H9 (cell line): ENCODE measurements around the gene CTRB2. TPM values are rescaled to one million over a fixed set of nuclear protein-coding genes. Genes with fewer than 3 reads are reported as not detected.

ENCODE experiments used
- DNase-seq: peaks from one replicate; pipeline ENCODE4 v3.0.0-alpha.2; 2017
- H2AFZ ChIP-seq: one replicate; pipeline ENCODE4 v1.6.1; 2013; ENCODE audit warnings: mild to moderate bottlenecking, low read length, control low read depth, moderate library complexity
- H2AK5ac ChIP-seq: 2 replicates; pipeline ENCODE4 v1.6.1; 2013; ENCODE audit warnings: low read length, control low read depth, mixed read lengths; ENCODE audit not compliant: insufficient read length
- H2BK120ac ChIP-seq: one replicate; pipeline ENCODE4 v1.6.1; 2013; ENCODE audit warnings: low read depth, mild to moderate bottlenecking, low read length, control low read depth, inconsistent platforms; ENCODE audit not compliant: poor library complexity, severe bottlenecking
- H2BK12ac ChIP-seq: 2 replicates; pipeline ENCODE4 v1.6.1; 2013; ENCODE audit warnings: low read length, control low read depth, mixed read lengths, low read depth; ENCODE audit not compliant: insufficient read length
- H2BK15ac ChIP-seq: 2 replicates; pipeline ENCODE4 v1.6.1; 2013; ENCODE audit warnings: low read depth, low read length, control low read depth
- H2BK20ac ChIP-seq: one replicate; pipeline ENCODE4 v1.6.1; 2013; ENCODE audit warnings: low read depth, mild to moderate bottlenecking, low read length, control low read depth, inconsistent platforms; ENCODE audit not compliant: poor library complexity, severe bottlenecking
- H2BK5ac ChIP-seq: 2 replicates; pipeline ENCODE4 v1.6.1; 2013; ENCODE audit warnings: low read length, control low read depth, mixed read lengths; ENCODE audit not compliant: insufficient read length
- H3K14ac ChIP-seq: 2 replicates; pipeline ENCODE4 v1.6.1; 2013; ENCODE audit warnings: low read length, control low read depth; ENCODE audit not compliant: insufficient read depth
- H3K18ac ChIP-seq: 2 replicates; pipeline ENCODE4 v1.6.1; 2013; ENCODE audit warnings: low read depth, mild to moderate bottlenecking, mixed read lengths, low read length, control low read depth; ENCODE audit not compliant: insufficient read length
- H3K23ac ChIP-seq: 2 replicates; pipeline ENCODE4 v1.6.1; 2013; ENCODE audit warnings: low read length, control low read depth, mixed read lengths, low read depth; ENCODE audit not compliant: insufficient read length
- H3K23me2 ChIP-seq: 2 replicates; pipeline ENCODE4 v1.6.1; 2013; ENCODE audit warnings: low read depth, mild to moderate bottlenecking, mixed read lengths, low read length, control low read depth; ENCODE audit not compliant: insufficient read length, poor library complexity, severe bottlenecking
- H3K27ac ChIP-seq: 2 replicates; pipeline ENCODE4 v1.5.1; 2013; ENCODE audit warnings: low read length, control low read depth, mixed read lengths, low read depth; ENCODE audit not compliant: insufficient read length
- H3K27me3 ChIP-seq: 2 replicates; pipeline ENCODE4 v1.6.1; 2013; ENCODE audit warnings: low read length, control low read depth, inconsistent platforms; ENCODE audit not compliant: insufficient read depth
- H3K4ac ChIP-seq: 2 replicates; pipeline ENCODE4 v1.6.1; 2013; ENCODE audit warnings: low read depth, mild to moderate bottlenecking, control low read depth, inconsistent platforms, low read length, moderate library complexity
- H3K4me1 ChIP-seq: 2 replicates; pipeline ENCODE4 v1.6.1; 2013; ENCODE audit warnings: low read length, control low read depth, inconsistent platforms; ENCODE audit not compliant: insufficient read depth
- H3K4me2 ChIP-seq: 2 replicates; pipeline ENCODE4 v1.6.1; 2013; ENCODE audit warnings: low read length, control low read depth, mixed read lengths; ENCODE audit not compliant: insufficient read length, insufficient read depth
- H3K56ac ChIP-seq: 2 replicates; pipeline ENCODE4 v1.6.1; 2013; ENCODE audit warnings: low read depth, mild to moderate bottlenecking, mixed read lengths, low read length, control low read depth; ENCODE audit not compliant: insufficient read length
- H3K79me1 ChIP-seq: 2 replicates; pipeline ENCODE4 v1.6.1; 2013; ENCODE audit warnings: low read depth, mild to moderate bottlenecking, moderate library complexity, low read length, control low read depth, inconsistent platforms; ENCODE audit not compliant: insufficient read depth, poor library complexity, severe bottlenecking
- H3K79me2 ChIP-seq: 2 replicates; pipeline ENCODE4 v1.6.1; 2013; ENCODE audit warnings: low read length, control low read depth, inconsistent platforms; ENCODE audit not compliant: insufficient read depth
- H3K9ac ChIP-seq: 2 replicates; pipeline ENCODE4 v1.6.1; 2013; ENCODE audit warnings: low read length, control low read depth, mixed read lengths; ENCODE audit not compliant: insufficient read length; ENCODE audit errors: extremely low read depth
- H3K9me3 ChIP-seq: one replicate; pipeline ENCODE4 v1.6.1; 2013; ENCODE audit warnings: low read depth, low read length, inconsistent platforms; ENCODE audit not compliant: control insufficient read depth
- H3T11ph ChIP-seq: one replicate; pipeline ENCODE4 v1.6.1; 2013; ENCODE audit warnings: mild to moderate bottlenecking, low read length, control low read depth, inconsistent platforms
- H4K20me1 ChIP-seq: one replicate; pipeline ENCODE4 v1.6.1; 2013; ENCODE audit not compliant: control insufficient read depth, insufficient read length, insufficient read depth
- H4K5ac ChIP-seq: 2 replicates; pipeline ENCODE4 v1.6.1; 2013; ENCODE audit warnings: low read depth, mild to moderate bottlenecking, mixed read lengths, low read length, control low read depth; ENCODE audit not compliant: insufficient read length
- H4K8ac ChIP-seq: replicated peaks from 2 replicates; pipeline ENCODE4 v1.6.1; 2013; ENCODE audit warnings: low read length, control low read depth, mixed read lengths, low read depth; ENCODE audit not compliant: insufficient read length
- H4K91ac ChIP-seq: 2 replicates; pipeline ENCODE4 v1.6.1; 2013; ENCODE audit warnings: low read depth, mild to moderate bottlenecking, moderate library complexity, mixed read lengths, low read length, control low read depth; ENCODE audit not compliant: insufficient read length
- H3K27ac Mint-ChIP-seq, 3 experiments: 2 replicates in 2 of 3; 3 replicates in 1 of 3; pipeline ENCODE4 v1.8.0; 2020 to 2021; ENCODE audit warnings: mixed read lengths in 3 of 3, mild to moderate bottlenecking in 1 of 3, moderate library complexity in 1 of 3
- H3K27me3 Mint-ChIP-seq: 2 replicates; pipeline ENCODE4 v1.8.0; 2021; ENCODE audit warnings: low read depth, mild to moderate bottlenecking, moderate library complexity, mixed read lengths
- H3K36me3 Mint-ChIP-seq, 3 experiments: 2 replicates in 2 of 3; 3 replicates in 1 of 3; pipeline ENCODE4 v1.8.0; 2020 to 2021; ENCODE audit warnings: low read depth in 3 of 3, mixed read lengths in 3 of 3; ENCODE audit not compliant: insufficient read depth in 1 of 3
- H3K4me1 Mint-ChIP-seq, 2 experiments: 2 replicates each; pipeline ENCODE4 v1.8.0; 2020; ENCODE audit warnings: mixed read lengths in 2 of 2
- H3K4me3 Mint-ChIP-seq, 2 experiments: 2 replicates in 1 of 2; 3 replicates in 1 of 2; pipeline ENCODE4 v1.8.0; 2020 to 2021; ENCODE audit warnings: mild to moderate bottlenecking in 2 of 2, mixed read lengths in 2 of 2, moderate library complexity in 1 of 2
- H3K9me3 Mint-ChIP-seq, 2 experiments: 2 replicates in 1 of 2; 3 replicates in 1 of 2; pipeline ENCODE4 v1.8.0; 2020; ENCODE audit warnings: mild to moderate bottlenecking in 2 of 2, mixed read lengths in 2 of 2, moderate library complexity in 1 of 2
- WGBS: extraction: QIAGEN DNeasy Blood & Tissue Kit; methylation state at CpG from one replicate; pipeline ENCODE4 v1.1.7; 2013; ENCODE audit warnings: missing lambda C conversion rate, low lambda C conversion rate, mixed read lengths; ENCODE audit not compliant: insufficient read length; ENCODE audit errors: extremely low coverage; 5-methylcytosine and 5-hydroxymethylcytosine counted together
- total RNA-seq: library from RNA; stranded (reverse); gene quantifications from 2 replicates; pipeline ENCODE4 v1.2.1, GENCODE V29; 2021
- TF ChIP-seq, protein P1 (sequence below): fragments of 200-600 bp; sonication (generic); conservative IDR thresholded peaks from 3 replicates; pipeline ENCODE4 v1.8.0; 2021; ENCODE audit warnings: antibody characterized with exemption, mild to moderate bottlenecking

The CTRB2 gene
- total RNA-seq, 1 experiment from 2014 or later: not detected

- Histone ChIP-seq H3K79me2 (no peaks in the 10 kb centered on the region), H4K8ac (no peak overlapping the region), H3K79me1 (no peaks in the 10 kb centered on the region), H4K20me1 (no peaks in the 10 kb centered on the region), H2BK15ac (no peak overlapping the region), H2BK20ac (no peak overlapping the region), H2AFZ (no peak overlapping the region), H4K91ac (no peak overlapping the region), H3K9ac (no peak overlapping the region), H3K4ac (no peak overlapping the region), H2BK12ac (no peak overlapping the region), H3K27ac (no peak overlapping the region), H2BK120ac (no peak overlapping the region), H2AK5ac (no peak overlapping the region), H3K9me3 (peaks cover 20% of the 10 kb centered on the region), H3K18ac (no peak overlapping the region), H3K27me3 (no peaks in the 10 kb centered on the region), H3T11ph (no peak overlapping the region), H3K4me1 (no peaks in the 10 kb centered on the region), H3K4me2 (no peak overlapping the region), H4K5ac (no peak overlapping the region), H3K56ac (no peak overlapping the region), H3K23me2 (no peaks in the 10 kb centered on the region), H3K23ac (no peak overlapping the region), H3K14ac (no peak overlapping the region), H2BK5ac (no peak overlapping the region)
- Mint-ChIP-seq H3K4me3 (no peak overlapping the region), H3K9me3 (peaks cover 47 to 48% of the 10 kb centered on the region in 2 experiments), H3K27me3 (peaks cover 4% of the 10 kb centered on the region; the same call in 1 of the 2 replicates), H3K4me1 (no peaks in the 10 kb centered on the region), H3K27ac (no peak overlapping the region), H3K36me3 (peaks cover 22 to 44% (median 42%) of the 10 kb centered on the region in 3 experiments)
- no peak for DNase-seq
- no CpG with 5 or more reads among the region's 2 CpGs for WGBS
- TF ChIP-seq, protein P1, sequence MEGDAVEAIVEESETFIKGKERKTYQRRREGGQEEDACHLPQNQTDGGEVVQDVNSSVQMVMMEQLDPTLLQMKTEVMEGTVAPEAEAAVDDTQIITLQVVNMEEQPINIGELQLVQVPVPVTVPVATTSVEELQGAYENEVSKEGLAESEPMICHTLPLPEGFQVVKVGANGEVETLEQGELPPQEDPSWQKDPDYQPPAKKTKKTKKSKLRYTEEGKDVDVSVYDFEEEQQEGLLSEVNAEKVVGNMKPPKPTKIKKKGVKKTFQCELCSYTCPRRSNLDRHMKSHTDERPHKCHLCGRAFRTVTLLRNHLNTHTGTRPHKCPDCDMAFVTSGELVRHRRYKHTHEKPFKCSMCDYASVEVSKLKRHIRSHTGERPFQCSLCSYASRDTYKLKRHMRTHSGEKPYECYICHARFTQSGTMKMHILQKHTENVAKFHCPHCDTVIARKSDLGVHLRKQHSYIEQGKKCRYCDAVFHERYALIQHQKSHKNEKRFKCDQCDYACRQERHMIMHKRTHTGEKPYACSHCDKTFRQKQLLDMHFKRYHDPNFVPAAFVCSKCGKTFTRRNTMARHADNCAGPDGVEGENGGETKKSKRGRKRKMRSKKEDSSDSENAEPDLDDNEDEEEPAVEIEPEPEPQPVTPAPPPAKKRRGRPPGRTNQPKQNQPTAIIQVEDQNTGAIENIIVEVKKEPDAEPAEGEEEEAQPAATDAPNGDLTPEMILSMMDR: no peak
Observed at GRCh38 chr16:75176926-75177325, 30.0 kb downstream of the CTRB2 start.
